A549 (cell line): ENCODE data around the gene UMAD1. TPM values are rescaled to one million over a fixed set of nuclear protein-coding genes. Genes with fewer than 3 reads are reported as not detected.

Source experiments
- ATAC-seq, 2 experiments: fragments of 200-7000 bp in 1 of 2; fragments of >200 bp in 1 of 2; cut with Nextera tagmentation in 1 of 2; cut with Tn5 transposase in 1 of 2; 3 replicates each; pipeline versions ENCODE4 v1.8.0 to v1.9.1; 2018 to 2020; ENCODE audit warnings: mild to moderate bottlenecking in 1 of 2, moderate library complexity in 1 of 2
- CTCF ChIA-PET: fragments of 300-600 bp; sonication (Branson Sonifier 250); formaldehyde crosslinking; extraction: SDS; loops from one replicate; lab custom pipeline; 2021; ENCODE audit warnings: antibody characterized with exemption, inconsistent platforms; lab: Yijun Ruan, JAX
- POLR2A ChIA-PET: fragments of 350-600 bp; formaldehyde crosslinking; extraction: SDS; loops from one replicate; lab custom pipeline; 2021; ENCODE audit warnings: antibody characterized with exemption, inconsistent platforms; lab: Yijun Ruan, JAX
- DNase-seq, 2 experiments: peaks; one replicate each; pipeline versions ENCODE4 v3.0.0 to v3.0.0-alpha.2; 2011 to 2016; ENCODE audit warnings: low read depth in 1 of 2, low spot score in 1 of 2
- FAIRE-seq: peaks from 2 replicates; lab custom pipeline; 2011; peaks lifted over from hg19 to GRCh38; lab: Jason Lieb, UNC
- H3K27ac ChIP-seq, 2 experiments: fragments of >200 bp; sonication (Bioruptor Twin); formaldehyde crosslinking; 3 replicates each; pipeline ENCODE4 v1.5.1; 2016 to 2017
- H3K4me1 ChIP-seq: fragments of >200 bp; sonication (Bioruptor Twin); formaldehyde crosslinking; 3 replicates; pipeline ENCODE4 v1.6.1; 2016
- H3K4me2 ChIP-seq: fragments of >200 bp; sonication (Bioruptor Twin); formaldehyde crosslinking; 3 replicates; pipeline ENCODE4 v1.6.1; 2016
- H3K4me3 ChIP-seq: fragments of >200 bp; sonication (Bioruptor Twin); formaldehyde crosslinking; 3 replicates; pipeline ENCODE4 v1.5.1; 2016
- H3K9me3 ChIP-seq: fragments of >200 bp; sonication (Bioruptor Twin); formaldehyde crosslinking; 3 replicates; pipeline ENCODE4 v1.6.1; 2016
- ATOH8 ChIP-seq: fragments of 250-450 bp; sonication (Bioruptor Pico); IDR thresholded peaks from 2 replicates; pipeline ENCODE4 v1.5.0; 2020; ENCODE audit warnings: low read depth, mild to moderate bottlenecking, moderate library complexity
- BCL3 ChIP-seq: fragments of >200 bp; sonication (Bioruptor Twin); formaldehyde crosslinking; IDR thresholded peaks from 3 replicates; pipeline ENCODE4 v1.6.1; 2016
- BHLHE40 ChIP-seq: IDR thresholded peaks from 2 replicates; pipeline ENCODE4 v1.6.1; 2012; ENCODE audit warnings: low read depth, low read length, inconsistent platforms
- CTCF ChIP-seq: fragments of >200 bp; sonication (Bioruptor Twin); formaldehyde crosslinking; IDR thresholded peaks from 3 replicates; pipeline ENCODE4 v1.5.1; 2016
- E2F6 ChIP-seq: IDR thresholded peaks from 2 replicates; pipeline ENCODE4 v1.6.1; 2012; ENCODE audit warnings: low read depth, borderline replicate concordance
- ELK1 ChIP-seq: fragments of 150-350 bp; IDR thresholded peaks from 2 replicates; pipeline ENCODE4 v1.6.1; 2014; ENCODE audit warnings: low read depth, mild to moderate bottlenecking, low read length
- EP300 ChIP-seq, 2 experiments: fragments of >200 bp; sonication (Bioruptor Twin); formaldehyde crosslinking; IDR thresholded peaks; 2 replicates in 1 of 2; 3 replicates in 1 of 2; pipeline ENCODE4 v1.6.1; 2016 to 2017
- ESRRA ChIP-seq: fragments of 150-350 bp; IDR thresholded peaks from 2 replicates; pipeline ENCODE4 v1.6.1; 2014; ENCODE audit warnings: mild to moderate bottlenecking, low read length, borderline replicate concordance
- HEYL ChIP-seq: fragments of 250-450 bp; sonication (Bioruptor Pico); IDR thresholded peaks from 2 replicates; pipeline ENCODE4 v1.8.0; 2021; ENCODE audit warnings: mild to moderate bottlenecking, moderate library complexity
- HOXB5 ChIP-seq: fragments of 250-450 bp; sonication (Bioruptor Pico); IDR thresholded peaks from 2 replicates; pipeline ENCODE4 v1.5.0; 2020; ENCODE audit warnings: mild to moderate bottlenecking, moderate library complexity
- MAFK ChIP-seq: fragments of 450-650 bp; IDR thresholded peaks from 2 replicates; pipeline ENCODE4 v1.6.1; 2014; ENCODE audit not compliant: partially characterized antibody
- NPAS2 ChIP-seq: fragments of 250-450 bp; sonication (Bioruptor Pico); IDR thresholded peaks from 2 replicates; pipeline ENCODE4 v1.8.0; 2022; ENCODE audit warnings: mild to moderate bottlenecking, moderate library complexity, borderline replicate concordance
- NR3C1 ChIP-seq: fragments of >200 bp; sonication (Bioruptor Twin); formaldehyde crosslinking; IDR thresholded peaks from 3 replicates; pipeline ENCODE4 v1.6.1; 2017
- PHF8 ChIP-seq: fragments of 200-600 bp; sonication (generic); IDR thresholded peaks from 2 replicates; pipeline ENCODE4 v1.6.1; 2016; ENCODE audit warnings: low read depth, mild to moderate bottlenecking, antibody characterized with exemption, moderate library complexity, borderline replicate concordance
- POLR2AphosphoS2 ChIP-seq: conservative IDR thresholded peaks from 2 replicates; pipeline ENCODE4 v1.6.1; 2012; ENCODE audit warnings: low read length, improper control_type of control experiment, inconsistent platforms
- RAD21 ChIP-seq, 2 experiments: fragments of >200 bp in 1 of 2; sonication (Bioruptor Twin) in 1 of 2; formaldehyde crosslinking in 1 of 2; IDR thresholded peaks in 1 of 2; conservative IDR thresholded peaks in 1 of 2; 2 replicates in 1 of 2; 3 replicates in 1 of 2; pipeline ENCODE4 v1.6.1; 2012 to 2018; ENCODE audit warnings: inconsistent platforms in 1 of 2
- REST ChIP-seq: fragments of 200-600 bp; sonication (generic); IDR thresholded peaks from 2 replicates; pipeline ENCODE4 v1.6.1; 2016; ENCODE audit warnings: antibody characterized with exemption, mild to moderate bottlenecking, moderate library complexity
- RNF2 ChIP-seq: fragments of 200-600 bp; sonication (generic); IDR thresholded peaks from 2 replicates; pipeline ENCODE4 v1.6.1; 2016; ENCODE audit warnings: low read depth, mild to moderate bottlenecking, antibody characterized with exemption, moderate library complexity, borderline replicate concordance
- SMC3 ChIP-seq: fragments of >200 bp; sonication (Bioruptor Twin); formaldehyde crosslinking; IDR thresholded peaks from 3 replicates; pipeline ENCODE4 v1.6.1; 2018; ENCODE audit warnings: inconsistent platforms
- TFCP2L1 ChIP-seq: fragments of 250-450 bp; sonication (Bioruptor Pico); IDR thresholded peaks from 2 replicates; pipeline ENCODE4 v1.5.0; 2021; ENCODE audit warnings: mild to moderate bottlenecking
- TP53 ChIP-seq: fragments of 250-450 bp; sonication (Bioruptor Pico); IDR thresholded peaks from 2 replicates; pipeline ENCODE4 v1.5.0; 2021; ENCODE audit warnings: mild to moderate bottlenecking, moderate library complexity
- ZC3H11A ChIP-seq: fragments of 450-650 bp; IDR thresholded peaks from 2 replicates; pipeline ENCODE4 v1.6.1; 2014; ENCODE audit warnings: antibody characterized with exemption, mild to moderate bottlenecking
- ZNF302 ChIP-seq: fragments of 250-450 bp; sonication (Bioruptor Pico); IDR thresholded peaks from 2 replicates; pipeline ENCODE4 v1.9.0; 2021; ENCODE audit warnings: inconsistent platforms, mild to moderate bottlenecking, moderate library complexity
- ZSCAN20 ChIP-seq: fragments of 250-450 bp; sonication (Bioruptor Pico); IDR thresholded peaks from 2 replicates; pipeline ENCODE4 v1.8.0; 2022; ENCODE audit warnings: mild to moderate bottlenecking, moderate library complexity
- WGBS: methylation state at CpG from one replicate; pipeline ENCODE4 v1.1.6; 2017; ENCODE audit errors: missing lambda C conversion rate; 5-methylcytosine and 5-hydroxymethylcytosine counted together
- polyA plus RNA-seq, 4 experiments: library from polyadenylated mRNA; depleted of rRNA in 3 of 4; stranded (reverse); fragments of >200 nt; fragmentation: RNase III in 1 of 4; extraction: RNeasy Plus Mini Kit Qiagen cat#74134 plus additional on column Dnase treatment in 1 of 4; gene quantifications; 2 replicates in 3 of 4; 3 replicates in 1 of 4; pipeline ENCODE4 v1.2.3, GENCODE V29; 2011 to 2017

The UMAD1 gene
- polyA plus RNA-seq, 2 of the 4 experiments (the other 2 are of a cell fraction) = 21.4 to 46.4 TPM

- H3K9me3 ChIP-seq = no peaks in the 10 kb centered on the region
- TF ChIP-seq HEYL (CRISPR knock-in tag) = no peak
- TF ChIP-seq TFCP2L1 (CRISPR knock-in tag) = no peak
- TF ChIP-seq MAFK = no peak
- no peak for TF ChIP-seq TP53
- TF ChIP-seq ATOH8 = no peak
- TF ChIP-seq, all 56 proteins: peak for 0
- Histone ChIP-seq H3K4me3 (no peak overlapping the region), H3K4me2 (no peak overlapping the region), H3K27ac (no peak overlapping the region), H3K4me1 (peaks cover 8% of the 10 kb centered on the region; the same call in 2 of the 3 replicates)
- WGBS = 75% methylated on average over 4 of the region's 4 CpGs
- POLR2A ChIA-PET = no interaction called here
- DNase-seq = no peak
- ATAC-seq = no peak
- CTCF ChIA-PET = interaction anchor here (0.8 to 5.5 kb wide), 2 partner anchors 21 to 77 kb away, joined by 3 to 68 read pairs; no protein-coding TSS in a partner anchor
- no peak for FAIRE-seq
Measured at GRCh38 chr7:7757576-7757975, 117.0 kb downstream of the UMAD1 start.

GRCh38 chr7:7761340-7761973, 120.9 kb downstream of the UMAD1 start:
- H3K9me3 ChIP-seq = no peaks in the 10 kb centered on the region
- H3K4me3 ChIP-seq = peak overlapping the region; percentile 32
- ATAC-seq = peak in 1 of 2 experiments; percentile 78; a peak in 3 of 6 replicates
- CTCF ChIA-PET = interaction anchor here (1.0 to 5.5 kb wide), 15 partner anchors 12 to 656 kb away, joined by 3 to 68 read pairs (median 6); no protein-coding TSS in a partner anchor
- peak overlapping the region; percentile 20 to 71; a peak in 3 of 6 replicates for H3K27ac ChIP-seq
- peaks cover 40% of the 10 kb centered on the region for H3K4me1 ChIP-seq
- FAIRE-seq = peak; percentile 49
- TF ChIP-seq NR3C1 = no peak
- TF ChIP-seq TFCP2L1 (CRISPR knock-in tag) = no peak
- peak; percentile 71 for TF ChIP-seq SMC3
- no peak for TF ChIP-seq ZC3H11A
- TF ChIP-seq EP300 (IDR thresholded peaks at IDR 0.05) = no peak
- no peak for TF ChIP-seq PHF8
- TF ChIP-seq ZSCAN20 (CRISPR knock-in tag) = no peak
- no peak for TF ChIP-seq ESRRA
- no peak for TF ChIP-seq ZNF302 (CRISPR knock-in tag)
- TF ChIP-seq POLR2AphosphoS2 = no peak
- no peak for TF ChIP-seq RNF2
- TF ChIP-seq BHLHE40 = no peak
- TF ChIP-seq E2F6 = no peak
- no peak for TF ChIP-seq HOXB5 (CRISPR knock-in tag)
- TF ChIP-seq ELK1 = no peak
- TF ChIP-seq RAD21 (conservative IDR thresholded peaks at IDR 0.05 in 1 of 2, IDR thresholded peaks at IDR 0.05 in 1 of 2) = peak; percentile 62 to 71
- peak; percentile 62 for TF ChIP-seq CTCF
- TF ChIP-seq BCL3 = no peak
- no peak for TF ChIP-seq NPAS2 (CRISPR knock-in tag)
- no peak for TF ChIP-seq REST
- WGBS = 41% methylated on average over 5 of the region's 5 CpGs
- H3K4me2 ChIP-seq = peak overlapping the region; percentile 79
- DNase-seq = peak; percentile 12 to 60
- POLR2A ChIA-PET = no interaction called here
